A673 (cell line): ENCODE results near the gene SLC45A3. TPM values are rescaled to one million over a fixed set of nuclear protein-coding genes. Genes with fewer than 3 reads are reported as not detected.

ENCODE experiments used
- BruUV-seq: library from RNA; stranded (reverse); fragments of 400-500 nt; replicated peaks from 2 replicates; lab custom pipeline; 2021; lab: Mats Ljungman, UMichigan
- CTCF ChIA-PET: fragments of 300-600 bp; sonication (Branson Sonifier 250); formaldehyde crosslinking; loops from one replicate; lab custom pipeline; 2022; ENCODE audit warnings: antibody characterized with exemption; lab: Charles Lee
- POLR2A ChIA-PET: fragments of 300-600 bp; sonication (Branson Sonifier 250); formaldehyde crosslinking; loops from one replicate; lab custom pipeline; 2022; ENCODE audit warnings: antibody characterized with exemption; ENCODE audit not compliant: low non-redundant PET; lab: Charles Lee
- DNase-seq: peaks from one replicate; pipeline ENCODE4 v3.0.0-alpha.2; 2015; ENCODE audit warnings: low spot score
- H3K27ac ChIP-seq: fragments of 200-600 bp; sonication (generic); 2 replicates; pipeline ENCODE4 v1.5.1; 2016; ENCODE audit warnings: mixed run types, low read depth, mild to moderate bottlenecking, mixed read lengths, antibody characterized with exemption, low read length; ENCODE audit not compliant: poor library complexity, severe bottlenecking
- H3K27me3 ChIP-seq: fragments of 200-600 bp; sonication (generic); replicated peaks from 2 replicates; pipeline ENCODE4 v1.6.1; 2017; ENCODE audit warnings: mixed run types, low read depth, mild to moderate bottlenecking, mixed read lengths, antibody characterized with exemption, low read length; ENCODE audit not compliant: insufficient read depth, poor library complexity
- H3K36me3 ChIP-seq: fragments of 200-600 bp; sonication (generic); 2 replicates; pipeline ENCODE4 v1.6.1; 2016; ENCODE audit warnings: mixed run types, mild to moderate bottlenecking, mixed read lengths, antibody characterized with exemption, low read length; ENCODE audit not compliant: insufficient read depth, poor library complexity, severe bottlenecking
- H3K4me1 ChIP-seq: fragments of 200-600 bp; sonication (generic); 2 replicates; pipeline ENCODE4 v1.6.1; 2017; ENCODE audit warnings: mixed run types, mild to moderate bottlenecking, mixed read lengths, antibody characterized with exemption, low read length; ENCODE audit not compliant: insufficient read depth, poor library complexity, severe bottlenecking
- H3K4me3 ChIP-seq: fragments of 200-600 bp; sonication (generic); 2 replicates; pipeline ENCODE4 v1.5.1; 2016; ENCODE audit warnings: low read depth, mixed run types, mild to moderate bottlenecking, mixed read lengths, low read length; ENCODE audit not compliant: poor library complexity, severe bottlenecking
- H3K9me3 ChIP-seq: fragments of 200-600 bp; sonication (generic); 2 replicates; pipeline ENCODE4 v1.6.1; 2016; ENCODE audit warnings: mixed run types, low read depth, mild to moderate bottlenecking, mixed read lengths, antibody characterized with exemption, low read length; ENCODE audit not compliant: poor library complexity, severe bottlenecking
- EZH2 ChIP-seq: fragments of 200-600 bp; sonication (generic); IDR thresholded peaks from 2 replicates; pipeline ENCODE4 v1.6.1; 2017; ENCODE audit warnings: borderline replicate concordance, low read depth, mild to moderate bottlenecking, mixed read lengths, antibody characterized with exemption, low read length; ENCODE audit not compliant: poor library complexity, severe bottlenecking
- intact Hi-C: fragments of 100-400 bp; cut with micrococcal nuclease; formaldehyde crosslinking; loops from one replicate; pipeline ENCODE4 v1.10.0; 2022; ENCODE audit not compliant: unreplicated experiment
- total RNA-seq: library from RNA; stranded (reverse); gene quantifications from 2 replicates; pipeline ENCODE4 v1.2.3, GENCODE V29; 2021
- TF ChIP-seq, protein P1 (sequence below): fragments of 300-800, 200-600 bp; sonication (generic); conservative IDR thresholded peaks from 2 replicates; pipeline ENCODE4 v1.5.1; 2017; ENCODE audit warnings: low read depth, mild to moderate bottlenecking, antibody characterized with exemption, low read length, moderate library complexity, mixed read lengths

Gene SLC45A3
- total RNA-seq, 1 experiment from 2014 or later = 8.5 TPM

DNA sequence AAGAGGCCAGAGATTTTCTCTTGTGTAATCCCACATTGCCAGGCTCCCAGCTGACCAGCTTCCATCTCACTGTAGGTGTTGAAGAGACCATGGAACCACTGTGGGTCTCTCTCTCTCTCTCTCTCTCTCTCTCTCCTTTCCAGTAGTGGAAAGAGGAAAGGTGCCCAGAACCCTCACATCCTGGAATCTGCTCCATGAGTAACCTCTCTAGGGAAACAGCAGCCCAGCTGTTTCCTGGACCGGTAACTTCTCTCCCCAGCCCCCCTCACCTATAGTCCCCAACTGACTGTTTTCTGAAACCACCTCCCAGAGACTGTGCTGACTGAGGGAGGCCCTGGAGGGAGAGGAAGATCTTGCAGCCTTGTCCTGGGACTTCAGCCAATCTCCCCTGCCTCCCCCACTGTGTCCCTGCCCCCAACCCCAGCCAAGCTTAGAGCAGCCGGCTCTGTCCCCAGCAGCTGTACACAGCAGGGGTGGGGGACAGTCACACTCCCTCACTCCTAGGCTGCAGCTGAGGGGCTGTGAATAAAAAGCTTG, 20.6 kb upstream of the SLC45A3 start:
- no TSS peak for BruUV-seq
- H3K9me3 ChIP-seq = no peaks in the 10 kb centered on the region
- no peaks in the 10 kb centered on the region for H3K27me3 ChIP-seq
- peak; percentile 92 for DNase-seq
- peaks cover 22% of the 10 kb centered on the region for H3K4me1 ChIP-seq
- no peaks in the 10 kb centered on the region for H3K36me3 ChIP-seq
- ChIA-PET POLR2A (interaction anchor here (0.6 kb wide), 2 partner anchors 19 to 284 kb away, joined by 3 to 12 read pairs; no protein-coding TSS in a partner anchor), CTCF (interaction anchor here (0.7 to 1.7 kb wide), 4 partner anchors 10 to 43 kb away, joined by 3 to 6 read pairs (median 4); no protein-coding TSS in a partner anchor)
- intact Hi-C loops = no loop called here
- peak overlapping the region; percentile 64 for H3K27ac ChIP-seq
- TF ChIP-seq, protein P1, sequence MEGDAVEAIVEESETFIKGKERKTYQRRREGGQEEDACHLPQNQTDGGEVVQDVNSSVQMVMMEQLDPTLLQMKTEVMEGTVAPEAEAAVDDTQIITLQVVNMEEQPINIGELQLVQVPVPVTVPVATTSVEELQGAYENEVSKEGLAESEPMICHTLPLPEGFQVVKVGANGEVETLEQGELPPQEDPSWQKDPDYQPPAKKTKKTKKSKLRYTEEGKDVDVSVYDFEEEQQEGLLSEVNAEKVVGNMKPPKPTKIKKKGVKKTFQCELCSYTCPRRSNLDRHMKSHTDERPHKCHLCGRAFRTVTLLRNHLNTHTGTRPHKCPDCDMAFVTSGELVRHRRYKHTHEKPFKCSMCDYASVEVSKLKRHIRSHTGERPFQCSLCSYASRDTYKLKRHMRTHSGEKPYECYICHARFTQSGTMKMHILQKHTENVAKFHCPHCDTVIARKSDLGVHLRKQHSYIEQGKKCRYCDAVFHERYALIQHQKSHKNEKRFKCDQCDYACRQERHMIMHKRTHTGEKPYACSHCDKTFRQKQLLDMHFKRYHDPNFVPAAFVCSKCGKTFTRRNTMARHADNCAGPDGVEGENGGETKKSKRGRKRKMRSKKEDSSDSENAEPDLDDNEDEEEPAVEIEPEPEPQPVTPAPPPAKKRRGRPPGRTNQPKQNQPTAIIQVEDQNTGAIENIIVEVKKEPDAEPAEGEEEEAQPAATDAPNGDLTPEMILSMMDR = no peak
- TF ChIP-seq EZH2 = no peak
- peak overlapping the region; percentile 6 for H3K4me3 ChIP-seq

DNA sequence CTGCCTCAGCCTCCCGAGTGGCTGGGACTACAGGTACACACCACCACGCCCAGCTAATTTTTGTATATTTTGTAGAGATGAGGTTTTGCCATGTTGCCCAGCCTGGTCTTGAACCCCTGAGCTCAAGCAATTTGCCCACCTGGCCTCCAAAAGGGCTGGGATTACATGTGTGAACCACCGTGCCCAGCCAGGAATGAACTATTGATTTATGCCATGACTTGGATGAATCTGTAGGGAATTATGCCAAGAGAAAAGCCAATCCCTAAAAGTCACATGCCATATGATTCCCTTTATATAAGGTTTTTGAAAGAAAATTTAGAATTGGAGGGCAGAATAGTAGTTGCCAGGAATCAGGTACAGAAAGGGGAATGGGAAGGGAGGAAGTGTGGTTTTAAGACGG, 19.1 kb upstream of the SLC45A3 start:
- H3K36me3 ChIP-seq = no peaks in the 10 kb centered on the region
- no peak overlapping the region for H3K27ac ChIP-seq
- DNase-seq = no peak
- no peaks in the 10 kb centered on the region for H3K27me3 ChIP-seq
- BruUV-seq = no TSS peak
- H3K9me3 ChIP-seq = no peaks in the 10 kb centered on the region
- intact Hi-C loops = no loop called here
- TF ChIP-seq EZH2 = no peak
- TF ChIP-seq, protein P1 = no peak
- ChIA-PET CTCF (no interaction called here), POLR2A (no interaction called here)
- H3K4me3 ChIP-seq = no peak overlapping the region
- peaks cover 22% of the 10 kb centered on the region for H3K4me1 ChIP-seq

DNA sequence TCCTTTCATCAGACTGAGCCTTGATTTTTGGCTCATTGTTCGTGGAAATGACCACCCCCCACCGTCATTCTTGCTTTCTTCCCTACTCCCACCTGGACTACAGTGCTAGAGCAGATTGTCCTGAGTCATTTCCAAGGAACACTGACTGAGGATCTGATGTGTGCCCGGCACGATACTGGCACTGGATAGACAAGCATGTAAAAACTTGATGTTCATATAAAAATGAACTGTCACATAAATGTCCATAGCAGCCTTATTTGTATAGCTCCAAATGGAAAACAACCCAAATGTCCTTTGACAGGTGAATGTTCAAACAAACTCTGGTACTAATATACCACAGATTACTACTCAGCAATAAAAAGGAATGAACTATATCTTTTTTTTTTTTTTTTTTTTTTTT, 18.6 kb upstream of the SLC45A3 start:
- no TSS peak for BruUV-seq

More for the DNA sequence above, 18.6 kb upstream of the SLC45A3 start:
- Histone ChIP-seq H3K27ac (no peak overlapping the region), H3K9me3 (no peaks in the 10 kb centered on the region), H3K4me1 (peaks cover 22% of the 10 kb centered on the region), H3K27me3 (no peaks in the 10 kb centered on the region), H3K4me3 (no peak overlapping the region), H3K36me3 (no peaks in the 10 kb centered on the region)
- intact Hi-C loops = no loop called here
- POLR2A ChIA-PET = no interaction called here
- CTCF ChIA-PET = no interaction called here
- TF ChIP-seq, protein P1 = no peak
- TF ChIP-seq EZH2 = no peak
- DNase-seq = no peak
